GM21526 (cell line): Measurements from ENCODE around the gene SNORC.
"Not testable (repeated sequence)": the region's sequence is repeated elsewhere in the genome, so short reads cannot be mapped to it uniquely, and the experiment has no call there.

Experiments used
- ATAC-seq: cut with Tn5 transposase; IDR thresholded peaks from one replicate; pipeline ENCODE4 v1.9.1; 2021; ENCODE audit warnings: moderate library complexity; ENCODE audit not compliant: unreplicated experiment, low FRiP score

SNORC gene

DNA sequence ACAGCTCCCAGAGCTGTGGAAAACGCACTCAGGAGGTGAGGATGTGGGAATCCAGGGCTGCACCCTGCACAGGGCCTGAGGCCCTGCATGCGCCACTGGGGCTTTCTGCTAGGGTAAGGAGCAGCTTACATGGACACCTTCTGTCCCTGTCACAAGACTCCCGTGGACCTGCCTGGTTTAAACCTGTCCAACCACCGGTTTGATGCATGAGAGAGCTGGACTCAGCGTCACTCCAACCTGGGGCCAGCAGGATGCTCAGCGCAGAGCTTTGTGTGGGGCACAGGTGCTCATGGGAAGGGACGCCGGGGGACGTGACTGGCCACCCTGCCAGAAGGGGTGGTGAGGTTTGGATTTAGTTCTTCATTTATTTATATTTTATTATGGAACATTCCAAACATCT lies 24.2 kb downstream of the SNORC start:
- no peak for ATAC-seq

DNA sequence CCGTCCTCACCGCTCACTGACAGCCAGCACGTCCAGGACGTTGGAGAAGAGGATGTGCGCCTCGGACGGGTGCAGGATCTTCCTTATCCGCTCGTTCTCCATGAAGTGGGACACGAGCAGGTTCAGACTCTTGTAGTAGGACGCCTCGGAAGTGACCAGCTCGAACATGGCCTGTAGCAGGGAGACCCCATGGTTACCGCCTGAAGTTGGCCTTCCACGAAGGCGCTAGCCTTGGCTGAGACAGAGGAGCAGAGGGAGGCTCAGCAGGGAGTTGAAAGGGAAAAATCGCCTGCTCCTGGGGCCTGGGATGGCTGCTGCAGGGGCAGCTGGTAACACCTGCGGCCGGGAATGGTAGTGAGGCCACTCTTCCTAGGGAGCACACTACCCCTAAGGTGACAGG lies 24.7 kb downstream of the SNORC start:
- ATAC-seq: no peak

DNA sequence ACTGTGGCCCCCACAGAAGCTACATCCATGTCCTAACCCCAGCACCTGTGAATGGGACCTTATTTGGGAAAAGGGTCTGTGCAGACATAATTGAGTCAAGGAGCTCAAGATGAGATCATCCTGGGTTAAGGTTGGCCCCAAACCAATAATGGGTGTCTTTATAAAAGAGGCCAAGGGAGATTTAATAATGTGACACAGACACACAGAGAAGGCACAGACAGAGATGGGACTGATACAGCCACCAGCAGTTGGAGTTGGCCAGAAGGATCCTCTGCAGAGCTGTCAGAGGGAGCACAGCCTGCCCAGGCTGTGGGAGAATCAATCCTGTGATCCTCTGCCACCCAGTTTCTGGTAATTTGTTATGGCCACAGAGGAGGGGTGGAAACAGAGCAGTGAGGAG lies 26.0 kb downstream of the SNORC start:
- ATAC-seq: no peak

DNA sequence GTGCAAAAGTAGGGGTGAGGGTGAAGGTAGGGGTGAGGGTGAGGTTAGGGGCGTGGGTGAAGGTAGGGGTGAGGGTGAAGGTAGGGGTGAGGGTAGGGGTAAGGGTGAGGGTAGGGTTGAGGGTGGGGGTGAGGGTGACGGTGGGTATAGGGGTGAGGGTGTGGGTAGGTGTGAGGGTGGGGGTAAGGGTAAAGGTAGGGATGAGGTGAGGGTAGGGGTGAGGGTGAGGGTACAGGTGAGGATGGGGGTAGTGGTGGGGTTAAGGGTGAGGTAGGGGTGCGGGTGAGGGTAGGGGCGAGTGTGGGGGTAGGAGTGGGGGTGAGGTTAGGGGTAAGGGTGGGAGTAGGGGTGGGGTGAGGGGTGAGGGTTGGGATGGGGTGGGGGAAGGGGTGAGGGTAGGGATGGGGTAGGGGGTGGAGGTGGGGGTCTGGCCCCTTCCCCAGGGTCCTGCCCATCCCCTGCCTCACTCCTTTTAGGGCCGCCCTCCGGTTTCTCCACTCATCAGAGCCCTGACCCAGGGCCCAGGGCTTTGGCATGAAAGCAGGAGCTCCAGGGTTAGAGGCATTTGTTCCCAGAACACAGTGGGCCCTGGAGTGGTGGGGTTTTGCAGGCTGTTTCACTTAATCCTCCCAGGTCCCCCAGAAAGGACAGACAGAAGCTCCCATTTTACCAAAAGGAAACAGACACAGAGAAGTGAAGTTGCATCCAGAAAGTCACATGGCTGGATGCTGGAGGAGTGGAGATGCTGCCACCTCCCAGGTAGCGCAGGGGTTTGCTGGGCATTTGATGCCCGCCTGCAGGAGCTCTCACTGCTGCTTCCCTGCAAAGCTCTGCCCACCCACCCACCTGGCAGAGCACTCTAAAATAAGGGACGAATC lies 26.9 kb downstream of the SNORC start:
- ATAC-seq: no peak

DNA sequence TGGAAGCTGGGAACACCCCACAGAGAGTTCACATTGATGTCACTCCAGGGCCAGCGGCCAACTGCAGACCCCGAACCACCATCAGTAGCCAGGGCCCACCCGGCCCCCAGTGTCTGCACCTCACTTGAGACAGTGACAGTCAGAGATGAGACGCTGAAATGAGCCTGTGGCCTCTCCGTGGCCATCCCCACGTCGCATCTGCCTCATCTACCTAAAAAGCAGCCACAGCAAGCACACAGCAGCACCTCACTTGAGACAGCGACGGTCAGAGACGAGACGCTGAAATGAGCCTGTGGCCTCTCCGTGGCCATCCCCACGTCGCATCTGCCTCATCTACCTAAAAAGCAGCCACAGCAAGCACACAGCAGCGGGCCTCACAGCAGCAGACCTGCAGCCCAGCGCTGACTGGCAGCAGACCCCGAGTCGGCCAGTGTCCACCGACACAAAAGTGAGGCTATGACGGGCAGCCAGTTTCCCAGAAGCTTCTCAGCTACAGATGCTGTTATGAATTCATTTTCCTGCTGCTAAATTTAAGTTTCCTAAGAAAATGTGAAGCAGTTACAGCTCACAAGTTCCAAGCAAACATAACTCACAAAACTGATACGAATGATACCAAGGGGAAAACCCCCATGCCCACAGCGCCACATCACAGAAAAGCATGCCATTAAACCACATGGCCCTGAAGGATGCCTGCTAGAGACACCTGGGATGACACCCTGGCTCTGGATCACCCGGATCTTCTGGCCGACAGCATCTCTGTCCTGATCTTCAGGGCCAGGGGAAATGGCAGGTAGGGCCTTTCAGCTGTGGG lies 27.7 kb downstream of the SNORC start:
- no peak for ATAC-seq

DNA sequence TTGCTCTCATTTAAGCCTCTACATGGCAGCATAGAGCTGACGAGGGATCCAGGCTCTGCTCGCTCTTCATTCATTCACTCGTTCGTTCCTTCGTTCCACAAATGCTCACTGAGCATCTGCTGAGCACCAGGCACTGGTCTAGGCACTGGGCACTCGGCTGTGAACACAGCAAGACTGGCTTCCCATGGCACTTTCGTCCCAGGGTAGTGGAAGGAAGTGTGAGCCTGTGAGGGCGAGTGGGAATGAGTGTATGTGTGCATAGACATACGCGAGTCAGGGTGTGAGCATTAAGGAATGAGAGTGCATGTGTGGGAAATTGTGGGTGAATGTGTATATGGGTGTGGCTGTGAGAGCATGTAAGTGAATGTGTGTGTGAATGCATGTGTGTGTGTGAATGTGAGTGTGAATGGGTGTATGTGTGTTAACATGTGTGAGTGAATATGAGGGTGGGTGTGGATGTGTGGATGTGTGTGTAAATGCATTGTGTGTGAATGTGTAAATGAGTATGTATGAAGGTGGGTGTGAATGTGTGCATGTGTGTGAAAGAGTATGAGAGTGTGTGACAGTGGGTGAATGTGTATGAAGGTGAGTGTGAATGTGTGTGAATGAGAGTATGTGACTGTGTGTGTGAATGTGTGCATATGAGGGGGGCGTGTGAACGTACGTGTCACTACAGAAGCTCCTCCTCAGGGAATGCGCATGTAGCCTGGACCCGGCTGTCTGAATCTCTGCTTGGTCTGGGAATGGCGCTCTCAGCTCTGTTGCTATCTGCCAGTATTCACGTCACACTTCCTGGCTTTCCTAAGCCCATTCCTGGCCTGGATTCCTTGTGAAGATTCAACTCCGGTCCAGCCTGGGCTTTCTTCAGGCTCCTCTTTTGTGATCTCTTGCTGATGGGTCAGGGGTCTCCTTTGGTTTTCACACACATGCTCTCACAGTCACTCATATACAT lies 28.8 kb downstream of the SNORC start:
- ATAC-seq: no peak

DNA sequence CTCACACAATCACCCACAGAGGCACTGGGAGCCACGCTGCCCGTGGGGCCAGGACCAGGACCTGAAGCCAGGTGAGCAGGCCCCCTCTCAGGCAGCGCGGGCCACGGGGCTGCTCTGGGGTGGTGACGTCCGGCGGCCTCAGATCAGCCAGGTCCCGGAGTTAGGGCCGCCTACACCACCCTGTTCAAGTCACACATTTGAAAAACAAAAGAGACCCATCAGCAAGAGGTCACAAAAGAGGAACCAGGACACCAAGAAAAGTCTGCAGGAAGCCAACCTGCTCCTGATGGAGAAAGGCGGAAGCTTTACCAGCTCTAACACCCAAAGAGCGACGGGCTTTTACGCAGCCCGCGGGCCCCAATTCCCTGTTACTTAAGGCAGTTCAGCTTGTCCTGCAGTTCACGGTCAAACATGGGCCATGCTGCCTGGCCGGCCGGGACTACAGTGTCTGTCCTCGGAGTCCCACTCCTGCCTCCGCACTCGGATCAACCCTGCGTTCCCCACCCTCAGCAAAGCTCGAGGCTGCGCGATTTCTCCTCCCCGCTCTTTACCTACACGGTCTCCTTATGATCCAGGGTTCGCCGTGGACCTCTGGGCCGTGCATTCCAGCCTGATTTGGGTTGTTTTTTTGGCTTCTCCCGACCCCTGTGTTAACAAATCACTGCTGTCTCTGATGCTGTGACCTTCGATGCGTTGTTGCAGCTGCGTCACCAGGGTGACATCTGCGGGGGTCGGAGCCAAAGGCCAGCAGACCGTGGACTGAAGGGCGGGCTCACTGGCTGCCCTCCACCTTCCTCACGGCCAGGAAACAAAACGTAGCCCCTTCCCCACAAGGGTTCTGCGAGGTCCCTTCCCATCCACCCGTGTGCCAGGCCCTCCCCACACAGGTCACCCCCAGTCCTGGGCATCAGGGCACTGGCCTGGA lies 31.0 kb downstream of the SNORC start:
- no peak for ATAC-seq

DNA sequence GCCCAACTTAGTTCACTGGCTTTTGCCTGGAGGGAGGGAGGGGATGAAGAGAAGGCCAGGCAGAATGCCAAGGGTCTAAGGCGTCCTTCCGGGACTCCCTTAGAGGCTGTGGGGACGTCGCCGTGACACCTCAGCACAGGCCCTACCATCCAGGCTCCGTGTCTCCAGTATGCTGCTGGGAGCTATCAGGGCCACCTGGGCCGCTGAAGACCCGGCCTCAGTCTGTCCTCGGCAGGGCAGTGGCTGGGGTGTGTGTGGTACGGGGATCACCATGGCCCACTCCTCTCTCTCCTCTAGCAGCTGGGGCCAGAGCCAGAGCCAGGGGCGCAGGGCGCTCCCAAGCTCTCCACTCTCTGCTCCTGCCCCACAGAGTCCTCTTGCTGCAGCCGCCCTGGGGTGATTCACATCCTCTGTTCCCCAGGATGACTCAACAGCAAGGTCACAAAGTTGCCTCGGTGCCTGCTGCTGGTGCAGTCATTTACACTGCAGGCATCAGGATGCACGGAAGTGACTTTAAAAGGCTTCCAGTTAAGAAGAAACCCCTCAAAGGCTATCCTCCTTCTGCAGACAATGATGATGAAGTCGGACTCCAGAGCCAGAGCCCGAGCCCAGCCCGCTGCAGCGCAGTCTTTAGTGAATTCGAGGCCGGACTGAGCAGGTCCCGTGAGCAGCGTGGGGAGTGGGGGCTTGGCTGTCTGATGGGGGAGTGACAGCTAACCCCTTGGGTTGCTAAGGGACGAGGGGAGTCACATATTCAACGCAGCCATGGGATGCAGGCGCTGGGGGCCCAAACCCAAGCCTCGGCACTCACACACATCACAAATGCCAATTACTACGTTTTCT lies 31.9 kb downstream of the SNORC start:
- no peak for ATAC-seq

DNA sequence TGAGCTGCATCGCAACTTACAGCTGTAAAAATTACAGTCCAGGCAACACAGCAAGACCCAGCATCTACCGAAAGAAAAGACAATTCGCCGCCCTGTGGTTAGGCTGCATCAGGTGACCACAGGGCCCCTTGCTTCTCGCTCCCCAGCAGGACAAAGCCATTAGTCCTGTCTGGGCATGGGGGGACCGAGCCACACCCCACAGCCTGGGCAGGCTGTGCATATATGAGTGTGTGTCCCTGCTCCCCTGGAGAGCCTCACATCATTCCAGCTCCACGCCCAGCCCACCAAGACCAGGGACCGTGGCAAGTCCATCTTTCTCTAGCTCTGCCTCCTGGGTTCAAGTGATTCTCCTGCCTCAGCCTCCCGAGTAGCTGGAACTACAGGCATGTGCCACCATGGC lies 33.9 kb downstream of the SNORC start:
- no peak for ATAC-seq

DNA sequence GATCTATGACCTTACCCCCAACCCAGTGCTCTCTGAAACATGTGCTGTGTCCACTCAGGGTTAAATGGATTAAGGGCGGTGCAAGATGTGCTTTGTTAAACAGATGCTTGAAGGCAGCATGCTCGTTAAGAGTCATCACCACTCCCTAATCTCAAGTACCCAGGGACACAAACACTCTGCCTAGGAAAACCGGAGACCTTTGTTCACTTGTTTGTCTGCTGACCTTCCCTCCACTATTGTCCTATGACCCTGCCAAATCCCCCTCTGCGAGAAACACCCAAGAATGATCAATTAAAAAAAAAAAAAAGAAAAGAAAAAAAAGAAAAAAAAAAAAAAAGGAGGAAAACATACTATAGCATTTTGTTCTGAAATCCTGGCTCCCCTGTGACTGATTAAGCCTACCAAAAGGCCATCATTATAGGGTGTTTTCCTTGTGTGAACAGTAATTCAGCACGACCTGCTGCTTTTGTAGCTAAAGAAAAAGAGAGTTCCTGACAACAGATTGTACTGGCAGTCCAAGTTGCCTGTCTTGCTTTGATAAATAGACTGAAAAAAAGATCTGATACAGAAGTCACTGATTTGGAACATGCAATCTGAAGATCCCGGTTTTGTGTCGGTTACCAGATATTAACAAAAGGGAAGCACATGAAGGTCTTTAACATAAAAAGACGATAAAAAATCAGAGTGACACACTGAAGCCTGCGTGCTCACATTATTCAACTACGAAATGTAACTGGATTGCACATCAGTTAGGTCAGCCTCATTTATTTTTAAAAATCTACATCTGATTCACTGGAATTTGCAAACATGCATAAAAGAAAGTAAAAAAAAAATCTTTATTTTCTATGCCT lies 37.0 kb downstream of the SNORC start:
- not testable (repeated sequence) for ATAC-seq

DNA sequence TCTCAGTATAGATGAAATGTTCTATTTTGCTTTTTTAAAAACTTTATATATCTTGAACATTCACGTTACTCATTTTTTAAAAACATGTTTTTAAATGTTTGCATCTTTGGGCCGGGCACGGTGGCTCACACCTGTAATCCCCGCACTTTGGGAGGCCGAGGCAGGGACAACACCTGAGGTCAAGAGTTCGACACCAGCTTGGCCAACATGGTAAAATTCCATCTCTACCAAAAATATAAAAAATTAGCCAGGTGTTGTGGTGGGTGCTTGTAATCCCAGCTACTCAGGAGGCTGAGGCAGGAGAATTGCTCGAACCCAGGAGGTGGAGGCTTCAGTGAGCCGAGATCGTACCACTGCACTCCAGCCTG lies 37.6 kb downstream of the SNORC start:
- ATAC-seq: not testable (repeated sequence)

DNA sequence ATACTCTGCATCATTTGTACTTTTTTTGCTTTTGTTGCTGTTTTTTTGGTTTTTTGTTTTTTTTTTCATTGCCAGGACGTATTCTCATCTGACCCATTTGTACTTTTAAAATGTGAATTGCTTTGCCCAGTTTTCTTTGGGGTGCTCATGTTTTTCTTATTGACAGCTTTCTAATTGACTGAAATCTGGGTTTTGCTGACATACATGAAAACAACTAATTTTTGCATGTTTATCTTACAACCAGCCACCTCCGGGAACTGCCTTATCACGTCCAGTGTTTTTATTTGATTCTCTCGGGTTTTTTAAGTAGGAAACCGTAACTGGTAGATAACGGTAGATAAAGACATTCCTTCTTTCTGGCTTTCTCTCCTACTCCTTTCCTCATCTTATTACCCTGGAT lies 38.6 kb downstream of the SNORC start:
- ATAC-seq: no peak

DNA sequence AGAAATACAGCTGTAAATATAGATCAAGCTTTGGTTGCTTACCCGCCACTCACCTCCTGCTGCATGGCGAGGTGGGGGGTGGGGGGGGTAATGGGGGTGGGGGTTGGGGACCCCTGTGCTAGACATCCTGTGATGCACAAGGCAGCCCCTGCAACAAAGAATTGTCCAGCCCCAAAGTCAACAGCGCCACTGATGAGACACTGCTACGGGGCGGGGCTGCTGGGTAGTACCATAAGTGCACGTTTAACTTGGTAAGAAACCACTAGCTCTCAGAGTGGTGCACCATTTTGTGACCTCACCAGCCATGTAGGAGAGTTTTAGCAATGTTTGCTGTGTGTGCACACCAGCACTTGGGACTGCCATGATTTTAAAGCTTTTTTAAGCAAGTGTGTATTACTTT lies 40.3 kb downstream of the SNORC start:
- ATAC-seq: no peak

DNA sequence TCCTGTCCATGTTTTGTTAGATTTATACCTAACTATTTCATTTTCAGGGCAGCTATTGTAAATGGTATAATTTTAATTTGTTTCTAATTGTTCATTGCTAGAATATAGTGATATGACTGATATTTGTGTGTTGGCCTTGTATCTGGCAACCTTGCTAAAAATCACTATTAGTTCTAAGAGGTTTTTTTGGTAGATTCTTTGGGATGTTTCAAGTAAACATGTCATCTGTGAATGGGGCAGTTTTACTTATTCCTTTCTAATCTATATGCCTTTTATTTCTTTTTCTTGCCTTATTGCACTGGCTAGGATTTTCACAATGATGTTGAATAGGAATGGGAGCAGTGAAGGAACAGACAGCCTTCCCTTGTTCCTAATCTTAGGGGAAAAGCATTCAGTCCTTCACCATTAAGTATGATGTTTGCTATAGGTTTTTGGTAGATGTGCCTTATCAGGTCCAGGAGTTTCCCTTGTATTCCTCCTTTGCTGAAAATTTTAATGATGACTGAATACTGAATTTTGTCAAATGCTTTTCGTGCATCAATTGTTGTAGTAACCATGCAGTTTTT lies 41.7 kb downstream of the SNORC start:
- ATAC-seq: no peak

DNA sequence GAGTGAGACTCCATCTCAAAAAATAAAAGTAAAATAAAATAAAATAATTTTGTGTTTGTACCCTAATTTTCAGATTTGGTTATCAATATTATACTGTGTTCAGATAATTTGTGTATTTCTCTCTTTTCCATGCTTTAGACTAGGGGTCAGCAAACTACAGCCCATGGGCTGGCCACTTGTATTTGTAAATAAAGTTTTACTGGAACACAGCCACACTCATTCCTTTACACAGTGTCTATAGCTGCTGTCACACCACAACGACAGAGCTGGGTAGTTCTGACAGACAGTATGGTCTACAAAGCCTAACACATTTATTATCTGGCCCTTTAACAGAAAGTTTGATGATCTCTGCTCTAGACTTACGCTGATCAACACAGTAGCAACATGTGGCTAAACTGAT lies 43.8 kb downstream of the SNORC start:
- ATAC-seq: no peak

DNA sequence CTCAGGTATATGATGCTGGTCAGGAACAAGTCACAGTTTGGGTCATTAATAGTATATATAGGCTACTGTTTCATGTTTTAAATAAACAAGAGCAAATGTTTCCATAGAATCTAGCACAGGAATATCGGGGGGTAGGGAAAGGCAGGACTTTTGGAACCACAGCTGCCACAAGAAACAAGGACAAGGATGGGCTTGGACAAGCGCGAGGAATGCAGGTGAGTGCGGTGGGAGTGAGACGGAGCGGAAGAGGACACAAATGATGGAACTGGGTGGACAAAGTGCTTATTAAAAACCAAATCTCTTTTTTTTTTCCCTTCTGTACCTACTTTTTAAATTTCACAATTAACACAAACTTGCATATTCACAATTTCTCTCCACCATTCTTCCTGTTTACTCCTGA lies 49.1 kb downstream of the SNORC start:
- no peak for ATAC-seq

DNA sequence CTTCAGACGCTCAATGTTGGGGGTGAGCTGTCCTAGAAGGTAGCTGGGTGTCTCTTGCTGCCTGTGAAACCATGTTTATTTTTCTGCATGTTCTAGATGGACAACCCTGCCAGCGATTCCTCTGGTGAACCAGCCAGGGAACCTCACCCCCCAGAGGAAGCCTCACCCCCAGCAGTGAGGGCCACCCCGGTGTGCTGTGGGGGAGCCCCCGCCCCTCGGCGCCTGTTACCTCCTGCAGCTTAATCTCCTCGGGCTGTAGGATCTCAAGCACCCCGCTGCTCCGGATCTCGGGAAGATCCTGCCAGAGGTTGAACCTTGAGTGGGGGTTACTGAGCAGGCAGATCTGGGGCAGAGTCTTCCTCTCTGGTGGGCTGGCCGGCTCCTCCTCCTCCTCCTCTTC lies 50.0 kb downstream of the SNORC start:
- ATAC-seq: no peak

DNA sequence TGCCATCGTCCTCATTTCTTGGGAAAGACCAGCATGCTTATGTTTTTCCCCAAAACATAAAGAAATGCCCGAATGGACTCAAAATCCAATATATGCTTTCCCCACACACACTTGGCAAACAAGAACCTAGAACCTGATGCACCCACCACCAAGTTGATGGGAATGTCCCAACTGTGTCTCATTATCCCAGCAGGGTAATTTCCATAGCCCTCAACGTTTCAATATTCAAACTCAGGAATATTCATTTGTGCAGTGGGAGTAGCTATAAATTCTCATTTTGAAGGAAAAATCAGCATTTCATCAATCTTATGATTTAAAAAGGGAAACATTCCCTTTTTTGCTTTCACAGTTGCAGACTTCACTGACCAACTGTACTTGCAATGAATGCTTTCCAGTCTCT lies 50.7 kb downstream of the SNORC start:
- no peak for ATAC-seq
